Kidney (tissue), 14 donors: ENCODE data around the gene SMC1B. TPM values are rescaled to one million over a fixed set of nuclear protein-coding genes. Genes with fewer than 3 reads are reported as not detected.

ENCODE experiments used
- DNase-seq, 5 donors: peaks; one replicate each; pipeline ENCODE4 v3.0.0-alpha.2; 2013 to 2020
- FAIRE-seq: peaks from 2 replicates; lab custom pipeline; 2012; peaks lifted over from hg19 to GRCh38; lab: Jason Lieb, UNC
- H3K27ac ChIP-seq, 2 donors: one replicate each; pipeline ENCODE4 v1.7.0; 2013; ENCODE audit warnings: low read depth in 2 of 2, low read length in 2 of 2, inconsistent platforms in 1 of 2
- H3K27me3 ChIP-seq: one replicate; pipeline ENCODE4 v1.7.1; 2013; ENCODE audit warnings: low read length, inconsistent platforms; ENCODE audit not compliant: control insufficient read depth, insufficient read depth
- H3K36me3 ChIP-seq, 3 donors: one replicate each; pipeline versions ENCODE4 v1.7.0 to v1.7.1; 2013; ENCODE audit warnings: low read length in 3 of 3, control low read depth in 1 of 3, inconsistent platforms in 1 of 3; ENCODE audit not compliant: insufficient read depth in 3 of 3, control insufficient read depth in 2 of 3
- H3K4me1 ChIP-seq, 3 donors: one replicate each; pipeline versions ENCODE4 v1.7.0 to v1.7.1; 2013; ENCODE audit warnings: low read length in 3 of 3, inconsistent platforms in 1 of 3, low read depth in 1 of 3; ENCODE audit not compliant: control insufficient read depth in 2 of 3, insufficient read depth in 2 of 3
- H3K4me3 ChIP-seq, 3 donors: one replicate each; pipeline versions ENCODE4 v1.7.0 to v1.8.1; 2013; ENCODE audit warnings: low read length in 3 of 3, control low read depth in 1 of 3, inconsistent platforms in 1 of 3
- H3K9ac ChIP-seq, 3 donors: one replicate each; pipeline versions ENCODE4 v1.7.0 to v1.7.1; 2013; ENCODE audit warnings: low read length in 3 of 3, control low read depth in 1 of 3, inconsistent platforms in 1 of 3
- H3K9me3 ChIP-seq, 3 donors: one replicate each; pipeline versions ENCODE4 v1.7.0 to v1.7.1; 2013; ENCODE audit warnings: low read length in 3 of 3, control low read depth in 1 of 3, inconsistent platforms in 1 of 3; ENCODE audit not compliant: control insufficient read depth in 2 of 3, insufficient read depth in 1 of 3
- CTCF ChIP-seq: IDR thresholded peaks from 3 replicates; pipeline ENCODE4 v1.5.1; 2012; ENCODE audit warnings: mild to moderate bottlenecking, moderate library complexity, borderline replicate concordance; ENCODE audit not compliant: insufficient read depth; ENCODE audit errors: extremely low read depth
- intact Hi-C: fragments of 100-400 bp; cut with DNase I; formaldehyde crosslinking; loops from one replicate; pipeline ENCODE4 v1.11.1; 2022
- polyA plus RNA-seq: library from polyadenylated mRNA; stranded (reverse); fragments of 350-450 nt; fragmentation: Illumina TruSeq; extraction: RNeasy Lipid Tissue Mini Kit (QIAGEN cat#74804); gene quantifications from one replicate; pipeline ENCODE4 v1.2.3, GENCODE V29; 2014; ENCODE audit warnings: low read depth, low replicate concordance; ENCODE audit not compliant: insufficient read depth
- total RNA-seq: library from RNA; stranded (reverse); fragmentation: NEBNext Ultra II Directional; extraction: Animal tissue kit (Norgen Biotek cat#: 25700); gene quantifications from one replicate; pipeline ENCODE4 v1.2.1, GENCODE V29; 2021
- donor health status: control.
- donor health status: control.
- donor health status: control.
- donor health status: control.
- donor health status: control.
- donor health status: DM: yes; HTN: yes; CAD: no.
- donor health status: Normal renal cell carcinoma (clear cell type).

Gene SMC1B
- total and polyA plus RNA-seq, 2 donors from 2014 or later: not detected

- no peak for TF ChIP-seq CTCF
- FAIRE-seq: no peak
- H3K27me3 ChIP-seq: no peaks in the 10 kb centered on the region
- intact Hi-C loops: no loop called here
- H3K4me3 ChIP-seq: no peak overlapping the region
- H3K27ac ChIP-seq: no peak overlapping the region
- peak in 2 of 5 donors; percentile 39 to 46 for DNase-seq
- H3K9ac ChIP-seq: no peak overlapping the region
- peaks cover 0 to 7% (median 5%) of the 10 kb centered on the region in 3 donors for H3K36me3 ChIP-seq
- H3K9me3 ChIP-seq: no peaks in the 10 kb centered on the region
- H3K4me1 ChIP-seq: no peaks in the 10 kb centered on the region
Observed at GRCh38 chr22:45344334-45344733, 69.1 kb downstream of the SMC1B start.

GRCh38 chr22:45343143-45343542 is 70.3 kb downstream of the SMC1B start:
- Histone ChIP-seq H3K36me3 (peaks cover 0 to 8% (median 7%) of the 10 kb centered on the region in 3 donors), H3K9me3 (no peaks in the 10 kb centered on the region), H3K9ac (no peak overlapping the region), H3K4me1 (no peaks in the 10 kb centered on the region), H3K27me3 (no peaks in the 10 kb centered on the region), H3K27ac (no peak overlapping the region), H3K4me3 (no peak overlapping the region)
- FAIRE-seq: no peak
- no peak for TF ChIP-seq CTCF
- intact Hi-C loops: no loop called here
- no peak for DNase-seq

GRCh38 chr22:45341498-45341897 is 71.9 kb downstream of the SMC1B start:
- no peak for FAIRE-seq

More at GRCh38 chr22:45341498-45341897, 71.9 kb downstream of the SMC1B start:
- peaks cover 0 to 8% (median 7%) of the 10 kb centered on the region in 3 donors for H3K36me3 ChIP-seq
- no peak for TF ChIP-seq CTCF
- intact Hi-C loops: no loop called here
- H3K4me3 ChIP-seq: no peak overlapping the region
- H3K27ac ChIP-seq: no peak overlapping the region
- no peak overlapping the region for H3K9ac ChIP-seq
- H3K9me3 ChIP-seq: no peaks in the 10 kb centered on the region
- peak in 2 of 5 donors; percentile 25 to 26 for DNase-seq
- H3K27me3 ChIP-seq: no peaks in the 10 kb centered on the region
- no peaks in the 10 kb centered on the region for H3K4me1 ChIP-seq
